Endometrial microvascular endothelial cells (primary cell): ENCODE measurements around the gene SLC4A9. TPM values are rescaled to one million over a fixed set of nuclear protein-coding genes. Genes with fewer than 3 reads are reported as not detected.

Source experiments
- in situ Hi-C: cut with HindIII; loops from 2 replicates; pipeline ENCODE4 v1.10.0; 2017; ENCODE audit warnings: low sequenced_read_pairs, low pct_unique_long_range_greater_than_20kb; ENCODE audit errors: inconsistent ontology term
- total RNA-seq: library from RNA; depleted of rRNA; stranded (reverse); fragments of >200 nt; gene quantifications from one replicate; pipeline ENCODE4 v1.2.3, GENCODE V29; 2015; ENCODE audit errors: inconsistent ontology term

The SLC4A9 gene
- total RNA-seq, 1 donor from 2014 or later = not detected

- in situ Hi-C loops = no loop called here
These were observed 21.4 kb downstream of the SLC4A9 start for GRCh38 chr5:140381351-140381750.

- in situ Hi-C loops = no loop called here
These were observed 22.0 kb downstream of the SLC4A9 start for GRCh38 chr5:140381972-140382371.

GRCh38 chr5:140382866-140383265 lies 22.9 kb downstream of the SLC4A9 start:
- in situ Hi-C loops = no loop called here

GRCh38 chr5:140383300-140383699 lies 23.3 kb downstream of the SLC4A9 start:
- in situ Hi-C loops = no loop called here

GRCh38 chr5:140388052-140388451 lies 28.1 kb downstream of the SLC4A9 start:
- in situ Hi-C loops = no loop called here

GRCh38 chr5:140391312-140391711 lies 31.3 kb downstream of the SLC4A9 start:
- in situ Hi-C loops = no loop called here

GRCh38 chr5:140391732-140392131 lies 31.7 kb downstream of the SLC4A9 start:
- in situ Hi-C loops = no loop called here

GRCh38 chr5:140393738-140394137 lies 33.7 kb downstream of the SLC4A9 start:
- in situ Hi-C loops = no loop called here

GRCh38 chr5:140398379-140398811 lies 38.4 kb downstream of the SLC4A9 start:
- in situ Hi-C loops = no loop called here

GRCh38 chr5:140399979-140400729 lies 40.2 kb downstream of the SLC4A9 start:
- in situ Hi-C loops = no loop called here

GRCh38 chr5:140400730-140401361 lies 40.9 kb downstream of the SLC4A9 start:
- in situ Hi-C loops = no loop called here

GRCh38 chr5:140401362-140402257 lies 41.6 kb downstream of the SLC4A9 start, which contains the start of gene ANKHD1:
Gene ANKHD1, plus strand, starts transcription at chr5:140401833. Its CDS starts 135 bp downstream, at chr5:140401968.
- in situ Hi-C loops = no loop called here

- in situ Hi-C loops = no loop called here
These were observed 42.5 kb downstream of the SLC4A9 start for GRCh38 chr5:140402258-140403074.

GRCh38 chr5:140403613-140404012 lies 43.6 kb downstream of the SLC4A9 start:
- in situ Hi-C loops = no loop called here

GRCh38 chr5:140408750-140409241 lies 48.8 kb downstream of the SLC4A9 start:
- in situ Hi-C loops = no loop called here

- in situ Hi-C loops = no loop called here
These were observed 53.2 kb downstream of the SLC4A9 start for GRCh38 chr5:140413230-140413629.

- in situ Hi-C loops = no loop called here
These were observed 57.2 kb downstream of the SLC4A9 start for GRCh38 chr5:140417235-140417634.

GRCh38 chr5:140418862-140419520 lies 59.0 kb downstream of the SLC4A9 start:
- in situ Hi-C loops = no loop called here
